HCT116 (cell line): ENCODE results near the gene SIGMAR1.
A peak's percentile ranks its signal among the peaks of the same experiment; 100 is the strongest.

Experiments
- JUND ChIP-seq: IDR thresholded peaks from 2 replicates; pipeline ENCODE4 v1.6.1; 2012
- POLR2AphosphoS5 ChIP-seq: IDR thresholded peaks from 2 replicates; pipeline ENCODE4 v1.6.1; 2011; ENCODE audit warnings: mild to moderate bottlenecking, low read depth, low read length, moderate library complexity
- ZFX ChIP-seq: fragments of 450-650 bp; IDR thresholded peaks from 2 replicates; pipeline ENCODE4 v1.6.1; 2017

- TF ChIP-seq ZFX: peak; percentile 94
- TF ChIP-seq JUND: no peak
- peak; percentile 87 for TF ChIP-seq POLR2AphosphoS5
Measured at GRCh38 chr9:34637356-34638137, at the start of gene SIGMAR1.
